Measurements from ENCODE around the gene DCUN1D1. TPM values are rescaled to one million over a fixed set of nuclear protein-coding genes. Genes with fewer than 3 reads are reported as not detected.

The DCUN1D1 gene
- total and polyA plus RNA-seq, 2 of the 13 experiments (the other 11 are each of a cell fraction or from before 2014, with no cell fraction given): 10.5 to 39.7 TPM

GRCh38 chr3:182980204-182981037 lies at the start of gene DCUN1D1 (continued):
- TF ChIP-seq ZNF543 (CRISPR knock-in tag; IDR thresholded peaks at IDR 0.05) (no peak), ZNF451 (CRISPR knock-in tag; IDR thresholded peaks at IDR 0.05) (no peak), RFXANK (CRISPR knock-in tag; IDR thresholded peaks at IDR 0.05) (no peak), ZNF280D (CRISPR knock-in tag; IDR thresholded peaks at IDR 0.05) (no peak), HNRNPUL1 (IDR thresholded peaks at IDR 0.05; ENCODE audit: low read depth, low read length) (no peak), RARG (CRISPR knock-in tag; IDR thresholded peaks at IDR 0.05; ENCODE audit: low read depth) (no peak), ZBTB8A (CRISPR knock-in tag; IDR thresholded peaks at IDR 0.05; ENCODE audit: borderline replicate concordance, low read depth) (no peak)

DNA sequence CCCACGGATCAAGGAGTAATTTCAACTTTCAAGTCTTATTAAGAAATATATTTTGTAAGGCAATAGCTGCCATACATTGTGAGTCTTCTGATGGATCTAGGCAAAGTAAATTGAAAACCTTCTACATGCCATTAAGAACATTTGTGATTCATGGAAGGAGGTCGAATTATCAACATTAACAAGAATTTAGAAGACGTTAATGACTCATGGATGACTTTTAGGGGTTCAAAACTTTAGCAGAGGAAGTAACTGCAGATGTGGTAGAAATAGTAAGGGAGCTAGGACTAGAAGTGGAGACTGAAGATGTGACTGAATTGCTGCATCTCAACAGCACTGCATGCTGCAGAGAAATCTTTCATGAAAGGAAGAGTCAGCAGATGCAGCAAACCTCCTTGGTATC lies 48.1 kb upstream of the DCUN1D1 start:
- DNase-seq (ENCODE audit: low spot score) (no peak), FAIRE-seq (no peak), ATAC-seq (no peak)
- Histone ChIP-seq H3K79me2 (ENCODE audit: insufficient read depth, low read length) (no peaks in the 10 kb centered on the region), H2AFZ (ENCODE audit: low read length) (no peak overlapping the region), H4K20me1 (ENCODE audit: insufficient read depth, low read length) (no peaks in the 10 kb centered on the region), H3K9ac (ENCODE audit: insufficient read depth, low read depth, low read length) (no peak overlapping the region), H3K4me3 (replicated peaks in 1 of 3; ENCODE audit: insufficient read depth in 1 of 3, low read depth in 2 of 3, low read length in 3 of 3) (no peak overlapping the region), H3K4me2 (ENCODE audit: low read depth, low read length) (no peak overlapping the region), H3K9me3 (ENCODE audit: low read length) (no peaks in the 10 kb centered on the region), H3K27ac (ENCODE audit: extremely low read length, insufficient read depth, low read length) (no peak overlapping the region), H3K4me1 (ENCODE audit: insufficient read depth, low read length) (peaks cover 5% of the 10 kb centered on the region), H3K36me3 (replicated peaks in 1 of 2; ENCODE audit: control insufficient read depth in 1 of 2, insufficient read depth in 2 of 2, low read length in 2 of 2) (peaks cover 5 to 19% of the 10 kb centered on the region in 2 experiments; a peak in 4 of 5 replicates), H3K27me3 (ENCODE audit: control insufficient read depth in 1 of 2, insufficient read depth in 2 of 2, low read length in 2 of 2) (no peaks in the 10 kb centered on the region)
- in situ Hi-C loops (cut with HindIII; ENCODE audit: extremely low pct_ligation_motif_present, low pct_unique_long_range_greater_than_20kb): no loop called here
- 96% methylated on average over 3 of the region's 3 CpGs for WGBS (ENCODE audit: low lambda C conversion rate)
- ChIA-PET CTCF (ENCODE audit: low intra/inter-chr PET ratio, low total read pairs) (no interaction called here), POLR2A (no interaction called here)
- no peak for TF ChIP-seq ZNF510 (CRISPR knock-in tag; IDR thresholded peaks at IDR 0.05; ENCODE audit: low read depth)
- no peak for TF ChIP-seq RXRB (CRISPR knock-in tag; IDR thresholded peaks at IDR 0.05; ENCODE audit: borderline replicate concordance)
- no peak for TF ChIP-seq TCF7L2 (IDR thresholded peaks at IDR 0.05; ENCODE audit: low read depth, low read length)
- no peak for TF ChIP-seq RERE (CRISPR knock-in tag; IDR thresholded peaks at IDR 0.05; ENCODE audit: low read depth)
- no peak for TF ChIP-seq ZNF235 (CRISPR knock-in tag; IDR thresholded peaks at IDR 0.05; ENCODE audit: borderline replicate concordance)
- intact Hi-C loops (cut with micrococcal nuclease; ENCODE audit: unreplicated experiment): no loop called here
- BruUV-seq (replicated peaks): no TSS peak
